ENCODE results near the gene TRPC5OS.

The TRPC5OS gene

GRCh38 chrX:111896148-111896547 lies 20.2 kb downstream of the TRPC5OS start:
- DNase-seq (ENCODE audit: low spot score), result no peak

- DNase-seq (ENCODE audit: low spot score), result no peak
Observed at GRCh38 chrX:111914398-111915090, 38.6 kb downstream of the TRPC5OS start.

- no peak for DNase-seq (ENCODE audit: low spot score)
Observed at GRCh38 chrX:111917591-111917990, 41.6 kb downstream of the TRPC5OS start.

GRCh38 chrX:111928456-111928855 lies 52.5 kb downstream of the TRPC5OS start:
- no peak for DNase-seq (ENCODE audit: low spot score)

Data from hematopoietic multipotent progenitor cell treated with erythropoietin and hydrocortisone succinate and interleukin-3 and kit ligand, for 17 days (in vitro differentiated cells).